SIG-M5 (cell line): Measurements from ENCODE around the gene WDR45B.

Experiments
- DNase-seq: peaks from one replicate; lab custom pipeline; 2025; lab: John Stamatoyannopoulos, UW

WDR45B gene

DNA sequence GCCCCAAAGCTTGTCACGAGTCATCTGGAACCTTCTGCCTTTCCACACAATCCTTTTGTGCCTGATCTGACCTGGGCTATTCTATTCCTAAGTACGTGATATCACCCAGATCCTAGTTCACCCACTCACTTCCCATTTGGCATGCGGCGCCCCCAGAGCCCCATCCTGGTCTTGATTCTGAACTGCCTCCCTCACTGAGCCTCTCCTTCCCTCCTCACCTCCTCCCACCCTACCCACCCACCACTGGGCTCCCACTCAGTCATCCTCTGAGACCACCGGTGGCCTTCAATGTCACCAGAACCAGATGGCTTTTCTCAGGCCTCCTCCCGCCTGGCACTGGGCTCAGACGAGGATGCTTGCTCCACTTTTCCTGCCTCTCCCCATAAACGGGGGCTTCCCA is 18.5 kb downstream of the WDR45B start:
- no peak for DNase-seq

DNA sequence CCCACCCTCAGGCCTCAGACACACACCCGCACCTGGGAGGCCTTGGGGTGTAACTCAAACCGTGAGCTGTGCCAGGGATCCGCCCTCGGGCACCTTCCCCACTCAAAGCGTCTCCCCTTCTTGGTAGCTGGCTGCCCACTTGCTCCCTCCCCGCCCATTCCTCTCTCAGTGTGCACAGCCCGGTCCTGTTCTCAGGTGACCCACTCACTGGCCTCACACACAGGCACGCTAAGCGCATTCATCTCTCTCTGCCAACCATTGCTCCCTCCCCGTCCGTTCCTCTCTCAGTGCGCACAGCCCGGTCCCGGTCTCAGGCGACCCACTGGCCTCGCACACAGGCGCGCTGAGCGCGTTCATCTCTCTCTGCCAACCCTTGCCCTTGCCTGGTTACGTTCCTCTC is 20.8 kb downstream of the WDR45B start:
- no peak for DNase-seq

DNA sequence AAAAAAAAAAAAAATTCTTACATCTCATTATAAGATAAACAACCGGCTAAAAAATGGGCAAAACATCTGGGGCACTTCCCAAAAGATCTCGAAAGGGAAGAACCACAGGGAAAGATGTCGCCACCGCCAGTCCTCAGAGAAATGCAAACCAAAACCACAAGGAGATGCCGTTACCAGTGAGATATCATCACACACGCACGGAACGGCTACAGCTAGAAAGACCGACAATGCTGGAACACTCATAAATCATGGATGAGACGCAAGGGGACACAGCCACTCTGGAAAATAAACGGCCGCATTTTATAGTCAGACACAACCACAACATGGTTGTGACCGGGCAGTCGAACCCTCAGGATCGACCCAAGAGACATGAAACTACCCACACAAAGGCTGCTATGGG is 24.5 kb downstream of the WDR45B start:
- no peak for DNase-seq

DNA sequence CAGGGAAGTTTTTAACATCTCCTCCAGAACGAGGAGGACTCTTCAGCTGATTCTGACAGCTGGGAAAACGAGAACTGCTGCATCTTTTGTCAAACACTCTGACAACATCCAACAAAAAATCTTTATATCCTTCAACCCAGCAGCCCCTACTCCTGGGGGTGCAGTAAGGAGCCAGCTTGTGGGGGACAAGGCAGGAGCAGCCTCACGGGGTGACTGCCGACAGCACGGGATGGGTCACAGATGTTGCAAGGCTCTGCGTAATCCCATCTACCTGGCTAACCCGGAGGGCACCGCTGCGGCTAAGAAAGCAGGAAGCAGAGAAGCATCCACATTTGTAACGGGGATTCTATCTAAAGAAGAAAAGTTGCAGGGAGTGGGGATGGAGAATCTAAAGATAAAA is 28.6 kb downstream of the WDR45B start:
- DNase-seq: no peak

DNA sequence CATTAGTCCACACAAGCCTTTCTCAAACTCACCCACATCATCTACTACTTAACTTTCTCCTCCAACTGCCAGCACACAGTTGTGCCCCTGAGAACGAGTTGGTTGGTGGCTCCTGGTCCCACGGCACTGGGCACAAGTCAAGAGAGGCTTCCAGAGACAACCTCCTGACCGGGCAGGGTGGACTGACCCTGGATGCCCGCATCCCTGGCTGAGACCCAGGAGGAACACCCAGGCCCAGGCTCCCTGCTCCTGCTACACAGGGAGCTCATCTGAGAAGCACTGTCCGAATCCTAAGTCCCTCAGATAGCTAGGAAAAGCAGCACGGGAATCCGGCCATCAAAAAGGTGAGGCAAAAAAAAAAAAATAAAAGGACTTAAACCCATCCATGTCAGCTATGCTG is 29.0 kb downstream of the WDR45B start:
- no peak for DNase-seq

DNA sequence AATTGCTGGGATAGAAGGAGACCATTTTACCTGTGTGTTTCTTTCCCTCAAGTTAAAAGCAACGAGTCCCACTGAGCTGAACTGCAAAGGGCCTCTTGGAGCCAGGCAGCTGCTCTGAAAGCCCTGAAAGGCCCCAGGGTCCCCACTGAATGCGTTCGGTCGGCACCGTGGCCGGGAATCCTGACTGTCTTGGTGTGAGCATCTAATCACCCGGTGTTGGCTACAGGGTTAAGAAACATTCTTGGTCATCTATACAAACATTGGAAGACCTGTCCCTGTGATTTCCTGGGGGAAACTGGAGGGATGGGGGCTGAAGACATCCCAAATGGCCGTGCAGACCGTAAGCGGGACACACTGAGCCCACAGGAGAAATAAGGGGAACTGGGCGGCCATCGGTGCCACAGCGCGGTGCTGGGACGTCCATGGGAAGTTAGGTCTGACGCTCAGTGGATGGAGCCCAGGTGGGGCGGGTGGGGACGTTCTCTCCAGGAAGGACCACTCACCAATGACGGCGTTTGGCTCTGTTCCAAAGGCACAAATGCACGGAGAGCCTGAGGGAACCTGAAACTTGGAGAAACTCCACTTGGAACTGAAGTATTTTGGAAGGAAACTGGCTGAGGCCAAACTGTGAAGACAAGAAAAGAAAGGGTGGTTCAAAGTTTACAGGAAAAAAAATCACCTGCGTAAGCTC is 32.1 kb downstream of the WDR45B start:
- DNase-seq: no peak

DNA sequence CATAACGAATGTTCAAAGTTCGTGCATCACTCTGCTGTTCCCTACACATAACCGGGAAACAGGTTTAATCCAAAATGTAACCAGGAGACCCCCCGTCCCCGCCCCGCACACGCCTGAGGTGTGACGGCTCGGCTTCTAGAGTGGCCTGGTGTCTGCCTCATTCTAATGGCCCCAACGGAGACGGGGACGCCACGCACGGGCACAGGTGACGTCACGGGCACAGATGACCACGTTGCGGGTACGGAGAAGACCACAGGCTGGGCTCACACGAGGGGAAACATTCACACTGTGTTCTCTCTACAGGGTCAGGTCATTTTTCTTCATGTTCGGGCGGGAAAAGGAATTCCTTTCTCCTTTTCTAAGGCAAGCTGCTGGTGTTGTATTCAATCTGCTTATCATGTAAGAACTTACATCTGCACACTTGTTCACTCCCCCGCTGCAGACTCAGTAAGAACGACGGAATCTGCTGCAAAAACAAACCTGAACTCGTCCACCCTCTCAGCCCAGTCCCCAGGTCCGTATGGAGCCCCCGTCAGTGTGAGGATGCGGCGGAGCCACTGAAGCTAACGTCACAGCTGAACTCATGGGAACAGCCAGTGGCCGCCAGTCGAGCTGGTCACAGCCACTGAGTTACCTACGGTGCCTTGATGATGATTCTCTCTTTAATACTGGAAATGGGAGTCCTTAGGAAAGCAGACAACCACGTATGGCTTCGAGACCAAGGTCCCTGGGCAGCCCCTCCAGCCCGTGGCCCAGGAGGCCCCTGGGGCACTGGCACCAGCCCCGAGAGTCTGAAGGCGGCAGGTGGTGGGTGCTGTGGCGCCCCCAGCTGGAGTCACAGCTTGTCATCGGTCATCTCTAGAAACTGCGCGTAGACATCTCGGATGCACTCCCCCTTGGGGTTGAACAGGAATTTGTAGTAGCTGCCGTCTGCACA is 32.9 kb downstream of the WDR45B start:
- no peak for DNase-seq

DNA sequence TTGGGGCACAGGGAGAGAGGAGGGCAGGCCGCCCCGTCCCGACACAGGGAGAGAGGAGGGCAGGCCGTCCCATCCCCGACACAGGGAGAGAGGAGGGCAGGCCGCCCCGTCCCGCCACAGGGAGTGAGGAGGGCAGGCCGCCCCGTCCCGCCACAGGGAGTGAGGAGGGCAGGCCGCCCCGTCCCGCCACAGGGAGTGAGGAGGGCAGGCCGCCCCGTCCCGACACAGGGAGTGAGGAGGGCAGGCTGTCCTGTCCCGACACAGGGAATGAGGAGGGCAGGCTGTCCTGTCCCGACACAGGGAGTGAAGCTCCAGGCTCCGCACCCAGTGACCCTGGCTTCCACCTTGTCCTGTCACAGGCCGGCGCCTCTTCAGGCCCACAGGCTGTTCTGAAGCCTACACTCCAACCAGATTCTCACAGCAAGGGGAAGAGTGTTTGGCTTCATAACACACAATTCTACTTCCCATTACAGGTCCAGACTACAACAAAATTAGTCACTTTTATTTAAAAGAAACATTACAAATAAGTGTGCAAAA is 34.1 kb downstream of the WDR45B start:
- DNase-seq: no peak

DNA sequence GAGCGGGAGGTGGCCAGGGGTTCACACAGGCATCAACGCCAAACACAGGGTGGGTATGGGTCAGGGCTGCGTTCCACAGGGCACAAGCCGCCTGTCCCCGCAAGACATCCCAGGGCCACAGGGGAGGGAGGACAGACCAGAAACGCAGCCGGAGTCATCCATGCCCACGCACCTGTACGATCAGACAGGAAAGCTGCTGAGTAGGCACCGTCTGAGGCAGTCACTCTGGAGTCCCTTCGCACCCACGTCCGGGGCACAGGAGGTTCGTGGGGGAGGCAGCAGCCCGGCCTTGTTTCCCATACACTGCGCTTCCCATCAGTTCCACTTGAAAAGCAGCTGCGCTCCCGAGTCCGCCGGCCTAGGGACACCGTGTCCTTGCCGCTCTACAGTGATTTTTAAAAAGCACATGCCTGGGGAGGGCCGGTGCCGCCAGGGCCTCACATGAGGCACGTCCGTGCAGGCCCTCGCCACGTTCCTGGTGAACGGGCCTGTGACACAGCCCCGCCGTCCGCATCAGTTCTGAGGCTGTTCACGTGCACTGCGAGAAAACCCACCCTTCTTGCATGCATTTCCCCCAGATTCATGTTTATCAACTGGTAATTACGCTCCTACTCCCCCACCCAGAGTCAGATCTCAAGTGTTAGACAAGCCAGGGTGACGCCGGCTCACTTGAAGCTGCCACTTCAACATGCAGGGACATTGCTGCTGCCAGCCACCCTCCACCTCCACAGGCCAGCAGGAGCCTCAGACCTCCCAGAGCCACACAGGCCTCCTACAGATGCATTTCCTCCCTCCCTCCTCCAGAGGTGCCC is 34.8 kb downstream of the WDR45B start:
- DNase-seq: no peak

DNA sequence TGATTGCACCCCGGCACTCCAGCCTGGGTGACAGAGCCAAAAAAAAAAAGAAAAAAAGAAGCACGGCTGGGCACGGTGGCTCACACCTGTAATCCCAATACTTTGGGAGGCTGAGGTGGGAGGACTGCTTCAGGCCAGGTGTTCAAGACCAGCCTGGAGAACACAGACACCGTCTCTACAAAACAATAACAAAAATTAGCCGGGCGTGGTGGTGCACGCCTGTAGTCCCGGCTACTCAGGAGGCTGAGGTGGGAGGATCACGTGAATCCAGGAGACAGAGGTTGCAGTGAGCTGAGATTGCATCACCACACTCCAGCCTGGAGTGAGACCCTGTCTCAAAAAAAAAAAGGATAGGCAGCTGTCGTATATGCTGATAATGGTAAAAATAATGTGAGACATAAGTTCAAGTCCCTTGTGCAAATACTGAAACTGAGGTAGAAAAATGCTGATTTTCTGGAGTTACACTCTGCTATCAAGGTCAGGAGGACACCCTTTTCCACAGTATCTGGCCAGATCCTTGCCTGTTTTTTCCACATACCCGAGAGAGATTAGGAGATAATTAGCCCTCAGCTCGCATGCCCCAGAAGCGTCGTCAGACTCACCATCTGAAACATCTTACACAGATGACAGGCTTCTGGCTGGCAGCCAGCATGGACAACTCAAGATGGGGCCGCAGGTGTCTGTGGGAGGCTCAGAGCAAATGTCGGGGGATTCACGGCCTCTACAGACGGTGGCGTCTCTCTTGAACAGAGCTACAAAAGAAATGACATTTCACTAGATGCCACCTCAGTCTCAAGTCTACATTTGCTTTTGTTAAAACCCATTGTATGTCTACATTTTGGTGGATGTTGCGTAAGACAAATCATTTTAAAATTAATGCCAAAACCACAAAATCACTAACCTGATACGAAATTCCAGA is 36.8 kb downstream of the WDR45B start:
- no peak for DNase-seq

DNA sequence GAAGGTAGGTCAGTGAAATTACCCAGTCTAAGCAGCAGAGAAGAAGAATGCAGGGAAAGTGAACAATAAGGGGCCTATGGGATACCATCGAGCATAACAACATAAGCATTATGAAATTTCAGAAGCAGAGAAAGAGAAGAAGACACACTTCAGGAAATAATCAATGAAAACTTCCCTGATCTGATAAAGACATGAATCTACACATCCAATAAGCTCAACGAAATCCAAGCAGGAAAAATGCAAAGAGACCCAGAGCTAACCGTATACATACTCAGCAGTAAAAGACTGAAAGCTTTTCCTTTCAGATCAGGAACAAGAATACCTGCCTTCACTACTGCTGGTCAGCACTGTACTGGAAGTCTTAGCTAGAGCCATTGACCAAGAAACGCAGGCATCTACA is 38.6 kb downstream of the WDR45B start:
- no peak for DNase-seq

DNA sequence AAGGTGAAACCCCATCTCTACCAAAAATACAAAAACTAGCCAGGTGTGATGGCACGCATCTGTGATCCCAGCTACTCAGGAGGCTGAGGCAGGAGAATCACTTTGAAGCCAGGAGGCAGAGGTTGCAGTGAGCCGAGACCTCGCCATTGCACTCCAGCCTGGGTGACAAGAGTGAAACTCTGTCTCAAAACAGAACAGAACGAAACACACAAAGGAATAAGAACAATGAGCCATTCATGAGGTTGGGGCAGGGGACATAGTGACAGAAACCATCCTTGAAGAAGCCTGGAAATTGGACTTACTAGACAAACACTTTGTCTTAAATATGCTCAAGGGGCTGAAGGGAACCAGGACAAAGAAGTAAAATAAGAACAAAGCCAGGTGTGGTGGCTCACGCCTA is 39.4 kb downstream of the WDR45B start:
- DNase-seq: no peak

DNA sequence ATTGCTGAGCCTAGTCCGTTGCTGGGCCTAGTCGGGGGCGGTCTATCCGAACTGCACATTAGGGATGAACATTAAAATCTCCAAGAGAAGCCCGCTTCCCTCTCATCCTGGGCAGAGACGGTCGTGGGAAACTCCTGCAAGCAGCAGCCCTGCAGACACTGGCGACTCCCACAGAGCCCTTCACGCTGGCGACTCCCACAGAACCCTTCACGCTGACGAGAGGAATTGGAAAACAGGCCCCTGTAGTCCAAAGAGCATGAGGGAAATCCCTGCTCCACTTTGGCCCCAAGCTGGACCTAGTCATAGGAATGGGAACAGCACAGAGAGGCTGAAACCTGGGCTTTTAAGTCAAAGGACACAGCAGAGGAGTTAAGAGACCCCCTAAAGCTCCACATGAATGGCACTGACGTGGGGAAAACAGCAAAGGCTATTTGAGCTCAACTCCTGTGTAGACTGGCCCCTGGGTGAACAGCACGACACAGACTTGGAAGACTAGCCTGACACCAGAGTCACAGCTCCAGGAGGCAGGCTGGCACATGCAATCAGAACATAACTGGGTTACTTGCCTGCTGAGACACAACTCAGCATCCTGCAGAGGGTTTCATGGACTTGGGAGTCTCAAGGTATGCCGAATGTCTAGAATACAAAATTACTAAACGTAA is 42.2 kb downstream of the WDR45B start:
- DNase-seq: no peak

DNA sequence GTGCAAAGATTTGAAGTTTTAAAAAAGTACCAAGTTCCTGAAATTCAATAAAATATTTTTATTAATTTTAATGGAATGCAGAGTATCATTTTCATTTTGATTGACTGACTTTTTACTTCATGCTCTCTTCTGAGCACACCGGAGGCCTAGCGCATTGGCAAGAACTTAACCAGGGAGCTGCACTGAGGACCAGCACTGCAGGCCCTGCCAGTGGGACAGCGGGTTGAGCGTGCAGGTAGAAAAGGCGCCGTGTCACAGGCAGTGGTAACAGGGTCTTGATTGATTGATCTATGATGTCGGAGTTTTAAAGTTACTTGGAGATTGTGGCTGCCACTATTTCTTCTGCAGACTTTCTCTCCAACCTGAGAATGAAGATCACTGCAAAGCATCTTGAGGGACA is 43.7 kb downstream of the WDR45B start:
- DNase-seq: no peak

DNA sequence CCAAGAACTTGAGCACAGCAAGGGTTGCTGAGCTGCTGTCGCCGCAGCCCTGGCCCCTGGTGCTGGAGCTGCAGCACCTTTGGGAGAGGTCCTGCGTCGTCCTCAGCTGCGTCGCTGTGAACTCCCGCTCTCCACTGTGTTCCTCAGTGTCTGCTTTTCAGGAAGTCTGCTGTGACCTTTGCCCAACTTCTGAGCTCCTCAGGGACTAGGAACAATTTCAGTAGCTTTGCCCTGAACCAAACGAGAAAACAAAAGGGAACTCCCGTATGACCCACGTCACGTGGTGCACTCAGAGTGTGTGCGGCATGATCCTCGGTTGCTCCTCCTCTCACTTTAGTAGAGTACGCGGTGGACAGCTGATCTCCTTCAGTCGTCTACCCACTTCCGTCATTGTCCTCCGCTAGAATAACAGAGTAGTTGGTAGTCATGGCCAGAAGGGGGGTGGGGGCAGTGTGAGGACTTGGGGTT is 44.2 kb downstream of the WDR45B start:
- no peak for DNase-seq

DNA sequence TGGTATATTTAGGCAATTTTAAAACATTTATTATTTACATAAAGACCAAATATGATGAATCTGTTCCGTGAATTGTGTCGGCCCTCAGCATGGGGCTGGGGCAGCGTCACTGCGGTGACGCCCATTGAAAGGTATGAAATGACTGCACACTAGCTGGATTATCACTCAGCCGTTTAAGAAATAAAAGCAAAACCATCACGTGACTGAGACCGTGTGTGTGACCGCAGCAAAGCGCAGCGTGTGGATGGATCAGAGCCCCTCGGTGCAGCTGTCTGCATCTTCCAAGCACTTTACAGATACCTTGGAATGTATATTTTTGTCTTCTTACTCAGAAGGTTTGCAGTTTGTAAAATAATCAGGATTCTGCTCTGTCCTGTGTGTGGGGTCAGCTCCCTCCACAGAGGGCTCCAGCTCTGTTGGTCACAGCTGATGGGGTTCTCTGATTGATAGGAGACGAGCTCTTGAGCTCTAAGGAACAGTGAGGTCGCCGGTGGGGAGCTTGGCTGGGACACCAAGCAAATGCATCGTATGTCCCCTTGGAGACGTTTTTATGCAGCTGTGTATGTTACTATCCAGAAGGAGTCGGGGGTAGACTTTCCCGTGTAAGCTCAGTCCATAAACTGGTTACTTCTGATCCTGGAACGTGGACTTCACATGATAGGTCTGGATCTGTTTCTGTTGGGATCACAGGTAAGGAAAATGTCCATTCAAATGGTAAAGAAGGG is 45.1 kb downstream of the WDR45B start:
- no peak for DNase-seq

DNA sequence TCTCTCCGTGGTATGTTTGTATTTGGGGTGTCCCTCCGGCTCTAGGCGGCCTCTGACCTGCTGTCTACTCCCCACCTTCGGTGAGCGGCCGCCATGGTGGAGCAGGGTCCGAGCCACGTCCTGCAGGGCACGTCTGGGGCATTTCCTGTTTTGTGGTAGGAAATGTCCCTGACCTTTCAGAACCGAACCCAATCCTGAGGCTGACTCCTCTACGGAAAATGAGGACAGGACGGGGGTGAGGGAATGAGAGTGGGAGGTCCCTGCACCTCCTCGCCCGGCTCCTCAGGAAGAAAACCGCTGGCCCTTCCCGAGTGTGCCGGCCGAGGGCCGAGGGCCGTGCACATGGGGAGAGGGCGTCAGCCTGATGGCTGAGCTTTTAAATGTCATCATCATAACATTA is 45.8 kb downstream of the WDR45B start:
- no peak for DNase-seq

DNA sequence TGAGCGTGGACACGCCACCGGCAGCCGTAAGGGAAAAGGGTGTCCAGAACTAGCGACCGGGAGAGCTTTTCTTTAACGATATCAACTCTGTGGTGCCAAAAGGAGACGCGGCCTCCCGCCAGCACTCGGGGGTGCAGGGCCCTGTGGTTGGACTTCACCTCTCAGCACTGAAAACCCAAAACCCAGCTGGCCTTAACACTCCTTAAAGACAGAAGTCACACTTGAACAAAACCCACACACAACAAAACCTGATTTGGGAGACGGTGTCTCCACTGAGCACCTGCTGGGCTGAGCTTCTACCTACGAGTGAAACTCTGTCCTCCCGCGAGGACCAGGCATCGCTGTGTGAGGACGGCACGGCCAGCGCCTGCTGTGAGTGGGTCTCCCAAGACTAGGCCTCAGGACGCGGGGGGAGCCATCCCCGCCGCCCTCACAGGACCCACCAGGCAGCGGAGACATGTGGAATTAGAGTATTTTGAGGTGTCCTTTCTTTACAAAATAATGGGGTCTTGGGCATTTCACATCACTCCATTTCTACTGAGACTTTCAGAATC is 46.7 kb downstream of the WDR45B start:
- DNase-seq: no peak

DNA sequence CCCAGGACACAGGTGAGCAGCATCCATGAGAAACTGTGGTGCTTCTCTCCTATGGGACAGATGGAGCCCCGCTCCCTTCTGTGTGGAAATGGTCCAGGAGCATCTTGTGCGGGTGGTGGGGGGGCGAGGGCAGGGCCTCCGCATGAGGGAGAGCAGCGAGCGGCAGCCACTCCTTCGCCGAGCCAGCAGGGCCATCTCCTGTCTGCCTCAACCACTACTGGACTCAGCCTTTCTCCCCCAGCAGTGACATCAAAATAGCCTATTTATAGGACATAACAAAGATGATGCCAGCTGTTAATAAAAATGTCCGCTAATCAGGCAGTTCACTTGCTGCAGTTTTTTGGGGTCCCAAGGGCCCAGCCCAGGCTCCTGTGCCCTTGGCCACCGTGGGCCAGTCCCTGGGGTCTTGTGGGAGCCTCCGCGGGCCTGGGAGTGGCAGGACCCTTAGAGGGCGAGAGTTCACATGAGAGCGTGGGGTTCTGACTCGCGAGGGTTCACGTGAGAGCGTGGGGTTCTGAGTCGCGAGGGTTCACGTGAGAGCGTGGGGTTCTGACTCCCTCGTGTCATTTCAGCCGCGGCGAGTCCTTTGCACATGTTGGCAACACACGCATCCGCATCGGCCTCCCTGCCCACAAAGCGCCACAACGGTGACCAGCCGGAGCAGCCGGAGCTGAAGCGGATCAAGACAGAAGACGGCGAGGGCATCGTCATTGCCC is 47.4 kb downstream of the WDR45B start:
- DNase-seq: no peak
